ENCODE results near the gene SEC61G. TPM values are rescaled to one million over a fixed set of nuclear protein-coding genes. Genes with fewer than 3 reads are reported as not detected.

The SEC61G gene
- total and polyA plus RNA-seq, 10 of the 15 experiments (the other 5 are each of a cell fraction or from before 2014, with no cell fraction given) = 163 to 809 (median 346) TPM

DNA sequence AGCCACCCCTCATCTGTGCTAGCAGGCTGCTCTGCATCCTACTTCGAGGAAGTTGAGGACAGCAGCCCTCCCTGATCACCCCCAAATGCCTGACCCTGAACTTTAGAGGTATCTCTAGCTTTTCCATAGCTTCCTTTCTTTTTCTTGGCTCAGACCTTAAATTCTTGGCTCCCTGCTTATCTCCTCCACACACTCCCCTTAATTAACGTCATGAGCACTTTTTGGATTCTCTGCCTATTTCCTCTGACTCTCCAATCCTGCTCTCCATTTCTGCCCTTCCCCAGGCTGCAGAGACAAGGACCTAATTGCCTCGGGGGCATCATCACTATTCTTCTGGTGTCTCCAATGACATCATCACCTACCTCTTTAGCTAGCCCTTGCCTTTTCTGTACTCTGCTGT is 40.8 kb upstream of the SEC61G start:
- Histone ChIP-seq H3K4me3 (no peak overlapping the region), H3K4me1 (ENCODE audit: control insufficient read depth, insufficient read depth, low read length) (no peaks in the 10 kb centered on the region), H3K4me2 (ENCODE audit: control insufficient read depth, insufficient read depth) (no peak overlapping the region), H4K20me1 (ENCODE audit: control insufficient read depth, insufficient read depth) (no peaks in the 10 kb centered on the region; the same call in 1 of the 2 replicates), H3K9ac (ENCODE audit: control insufficient read depth, insufficient read depth, low read length) (no peak overlapping the region), H3K36me3 (ENCODE audit: control insufficient read depth in 2 of 2, insufficient read depth in 2 of 2, low read length in 1 of 2) (no peaks in the 10 kb centered on the region), H2AFZ (ENCODE audit: control insufficient read depth, low read depth, low read length) (no peak overlapping the region), H3K9me3 (replicated peaks; ENCODE audit: control insufficient read depth, insufficient read depth, low read length) (no peaks in the 10 kb centered on the region), H3K27ac (ENCODE audit: control insufficient read depth, insufficient read depth) (no peak overlapping the region), H3K79me2 (ENCODE audit: control insufficient read depth, insufficient read depth, low read length) (no peaks in the 10 kb centered on the region), H3K27me3 (replicated peaks in 1 of 2; ENCODE audit: control insufficient read depth in 2 of 2, insufficient read depth in 2 of 2, low read length in 1 of 2) (no peaks in the 10 kb centered on the region; a peak in 2 of 4 replicates)
- BruUV-seq (replicated peaks) = no TSS peak
- ChIA-PET RAD21 (ENCODE audit: unreplicated experiment) (no interaction called here), CTCF (no interaction called here), POLR2A (no interaction called here), SMC1A (ENCODE audit: uncharacterized antibody, unreplicated experiment) (interaction anchor here (0.5 to 3.7 kb wide), 2 partner anchors 456 to 1161 kb away, joined by 3 to 16 read pairs; no protein-coding TSS in a partner anchor)
- ATAC-seq (no peak), DNase-seq (ENCODE audit: low read depth, low spot score) (no peak), FAIRE-seq (no peak)
- 3% methylated on average over 3 of the region's 3 CpGs for WGBS (ENCODE audit: insufficient coverage, insufficient replicate concordance, low lambda C conversion rate, missing lambda C conversion rate)
- in situ Hi-C loops (cut with MboI) = no loop called here
- TF ChIP-seq SUPT20H (IDR thresholded peaks at IDR 0.05; ENCODE audit: borderline replicate concordance, control insufficient read depth, low read depth, low read length) (no peak), GATAD2B (conservative IDR thresholded peaks at IDR 0.05; ENCODE audit: low read depth) (no peak)
- TF ChIP-seq, protein P1, sequence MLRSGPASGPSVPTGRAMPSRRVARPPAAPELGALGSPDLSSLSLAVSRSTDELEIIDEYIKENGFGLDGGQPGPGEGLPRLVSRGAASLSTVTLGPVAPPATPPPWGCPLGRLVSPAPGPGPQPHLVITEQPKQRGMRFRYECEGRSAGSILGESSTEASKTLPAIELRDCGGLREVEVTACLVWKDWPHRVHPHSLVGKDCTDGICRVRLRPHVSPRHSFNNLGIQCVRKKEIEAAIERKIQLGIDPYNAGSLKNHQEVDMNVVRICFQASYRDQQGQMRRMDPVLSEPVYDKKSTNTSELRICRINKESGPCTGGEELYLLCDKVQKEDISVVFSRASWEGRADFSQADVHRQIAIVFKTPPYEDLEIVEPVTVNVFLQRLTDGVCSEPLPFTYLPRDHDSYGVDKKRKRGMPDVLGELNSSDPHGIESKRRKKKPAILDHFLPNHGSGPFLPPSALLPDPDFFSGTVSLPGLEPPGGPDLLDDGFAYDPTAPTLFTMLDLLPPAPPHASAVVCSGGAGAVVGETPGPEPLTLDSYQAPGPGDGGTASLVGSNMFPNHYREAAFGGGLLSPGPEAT (IDR thresholded peaks at IDR 0.05; ENCODE audit: low read depth) = no peak
- TF ChIP-seq, protein P2, sequence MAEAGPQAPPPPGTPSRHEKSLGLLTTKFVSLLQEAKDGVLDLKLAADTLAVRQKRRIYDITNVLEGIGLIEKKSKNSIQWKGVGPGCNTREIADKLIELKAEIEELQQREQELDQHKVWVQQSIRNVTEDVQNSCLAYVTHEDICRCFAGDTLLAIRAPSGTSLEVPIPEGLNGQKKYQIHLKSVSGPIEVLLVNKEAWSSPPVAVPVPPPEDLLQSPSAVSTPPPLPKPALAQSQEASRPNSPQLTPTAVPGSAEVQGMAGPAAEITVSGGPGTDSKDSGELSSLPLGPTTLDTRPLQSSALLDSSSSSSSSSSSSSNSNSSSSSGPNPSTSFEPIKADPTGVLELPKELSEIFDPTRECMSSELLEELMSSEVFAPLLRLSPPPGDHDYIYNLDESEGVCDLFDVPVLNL (IDR thresholded peaks at IDR 0.05; ENCODE audit: low read depth, low read length) = no peak
- intact Hi-C loops (cut with micrococcal nuclease; ENCODE audit: unreplicated experiment) = no loop called here
